Kidney (tissue), 14 donors: Measurements from ENCODE around the gene GMPPA. TPM values are rescaled to one million over a fixed set of nuclear protein-coding genes. Genes with fewer than 3 reads are reported as not detected.

Source experiments
- DNase-seq, 5 donors: peaks; one replicate each; pipeline ENCODE4 v3.0.0-alpha.2; 2013 to 2020
- FAIRE-seq: peaks from 2 replicates; lab custom pipeline; 2012; peaks lifted over from hg19 to GRCh38; lab: Jason Lieb, UNC
- H3K27ac ChIP-seq, 2 donors: one replicate each; pipeline ENCODE4 v1.7.0; 2013; ENCODE audit warnings: low read depth in 2 of 2, low read length in 2 of 2, inconsistent platforms in 1 of 2
- H3K27me3 ChIP-seq: one replicate; pipeline ENCODE4 v1.7.1; 2013; ENCODE audit warnings: low read length, inconsistent platforms; ENCODE audit not compliant: control insufficient read depth, insufficient read depth
- H3K36me3 ChIP-seq, 3 donors: one replicate each; pipeline versions ENCODE4 v1.7.0 to v1.7.1; 2013; ENCODE audit warnings: low read length in 3 of 3, control low read depth in 1 of 3, inconsistent platforms in 1 of 3; ENCODE audit not compliant: insufficient read depth in 3 of 3, control insufficient read depth in 2 of 3
- H3K4me1 ChIP-seq, 3 donors: one replicate each; pipeline versions ENCODE4 v1.7.0 to v1.7.1; 2013; ENCODE audit warnings: low read length in 3 of 3, inconsistent platforms in 1 of 3, low read depth in 1 of 3; ENCODE audit not compliant: control insufficient read depth in 2 of 3, insufficient read depth in 2 of 3
- H3K4me3 ChIP-seq, 3 donors: one replicate each; pipeline versions ENCODE4 v1.7.0 to v1.8.1; 2013; ENCODE audit warnings: low read length in 3 of 3, control low read depth in 1 of 3, inconsistent platforms in 1 of 3
- H3K9ac ChIP-seq, 3 donors: one replicate each; pipeline versions ENCODE4 v1.7.0 to v1.7.1; 2013; ENCODE audit warnings: low read length in 3 of 3, control low read depth in 1 of 3, inconsistent platforms in 1 of 3
- H3K9me3 ChIP-seq, 3 donors: one replicate each; pipeline versions ENCODE4 v1.7.0 to v1.7.1; 2013; ENCODE audit warnings: low read length in 3 of 3, control low read depth in 1 of 3, inconsistent platforms in 1 of 3; ENCODE audit not compliant: control insufficient read depth in 2 of 3, insufficient read depth in 1 of 3
- intact Hi-C: fragments of 100-400 bp; cut with DNase I; formaldehyde crosslinking; loops from one replicate; pipeline ENCODE4 v1.11.1; 2022
- polyA plus RNA-seq: library from polyadenylated mRNA; stranded (reverse); fragments of 350-450 nt; fragmentation: Illumina TruSeq; extraction: RNeasy Lipid Tissue Mini Kit (QIAGEN cat#74804); gene quantifications from one replicate; pipeline ENCODE4 v1.2.3, GENCODE V29; 2014; ENCODE audit warnings: low read depth, low replicate concordance; ENCODE audit not compliant: insufficient read depth
- total RNA-seq: library from RNA; stranded (reverse); fragmentation: NEBNext Ultra II Directional; extraction: Animal tissue kit (Norgen Biotek cat#: 25700); gene quantifications from one replicate; pipeline ENCODE4 v1.2.1, GENCODE V29; 2021
- TF ChIP-seq, protein P1 (sequence below): IDR thresholded peaks from 3 replicates; pipeline ENCODE4 v1.5.1; 2012; ENCODE audit warnings: mild to moderate bottlenecking, moderate library complexity, borderline replicate concordance; ENCODE audit not compliant: insufficient read depth; ENCODE audit errors: extremely low read depth
- donor health status: control.
- donor health status: control.
- donor health status: control.
- donor health status: control.
- donor health status: control.
- donor health status: DM: yes; HTN: yes; CAD: no.
- donor health status: Normal renal cell carcinoma (clear cell type).

Gene GMPPA
- total and polyA plus RNA-seq, 2 donors from 2014 or later, result 33.9 to 53.1 TPM

DNA sequence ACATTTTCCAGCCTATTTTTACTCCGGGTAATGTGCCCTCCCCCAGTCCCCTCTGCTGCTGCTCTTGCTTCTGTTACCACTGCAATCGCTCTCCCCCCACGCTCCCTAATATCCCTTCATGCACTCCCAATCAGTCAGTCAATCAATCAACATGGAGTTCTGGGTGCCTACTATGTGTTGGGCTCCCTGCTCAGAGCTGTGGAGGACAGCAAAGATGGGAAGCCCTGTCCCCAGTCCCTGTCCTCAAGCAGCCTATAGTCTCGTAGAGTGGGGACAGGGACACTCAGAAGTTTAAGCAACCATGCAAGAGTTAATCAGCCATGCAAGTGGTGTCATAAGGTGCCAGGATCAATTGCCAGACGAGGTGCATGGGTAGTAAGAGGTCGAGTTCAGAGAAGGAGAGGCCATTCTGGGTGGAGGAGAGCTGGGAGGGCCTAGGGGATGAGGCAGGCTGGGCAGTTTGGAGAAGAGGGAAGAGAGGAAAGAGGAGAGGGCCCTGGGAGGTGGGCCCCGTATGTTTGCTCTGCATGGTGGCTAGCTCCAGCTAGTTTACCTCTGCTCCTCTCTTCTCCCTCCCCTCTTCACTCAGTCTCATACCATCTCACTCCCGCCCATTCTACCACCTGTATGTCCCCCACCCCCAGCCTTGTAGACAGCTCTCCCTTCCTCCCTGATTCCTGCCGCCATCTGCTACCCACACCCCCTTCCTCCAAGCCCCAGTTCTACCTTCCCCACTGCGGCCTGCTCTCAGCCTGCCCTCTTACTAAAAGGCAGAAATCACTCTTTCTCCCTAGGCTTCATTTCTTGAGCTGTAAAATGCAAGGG is 19.5 kb downstream of the GMPPA start:
- Histone ChIP-seq H3K9me3 (no peaks in the 10 kb centered on the region), H3K4me1 (peaks cover 0 to 3% (median 2%) of the 10 kb centered on the region in 3 donors), H3K4me3 (no peak overlapping the region), H3K27me3 (no peaks in the 10 kb centered on the region), H3K36me3 (no peaks in the 10 kb centered on the region), H3K9ac (no peak overlapping the region), H3K27ac (no peak overlapping the region)
- no peak for FAIRE-seq
- TF ChIP-seq, protein P1, sequence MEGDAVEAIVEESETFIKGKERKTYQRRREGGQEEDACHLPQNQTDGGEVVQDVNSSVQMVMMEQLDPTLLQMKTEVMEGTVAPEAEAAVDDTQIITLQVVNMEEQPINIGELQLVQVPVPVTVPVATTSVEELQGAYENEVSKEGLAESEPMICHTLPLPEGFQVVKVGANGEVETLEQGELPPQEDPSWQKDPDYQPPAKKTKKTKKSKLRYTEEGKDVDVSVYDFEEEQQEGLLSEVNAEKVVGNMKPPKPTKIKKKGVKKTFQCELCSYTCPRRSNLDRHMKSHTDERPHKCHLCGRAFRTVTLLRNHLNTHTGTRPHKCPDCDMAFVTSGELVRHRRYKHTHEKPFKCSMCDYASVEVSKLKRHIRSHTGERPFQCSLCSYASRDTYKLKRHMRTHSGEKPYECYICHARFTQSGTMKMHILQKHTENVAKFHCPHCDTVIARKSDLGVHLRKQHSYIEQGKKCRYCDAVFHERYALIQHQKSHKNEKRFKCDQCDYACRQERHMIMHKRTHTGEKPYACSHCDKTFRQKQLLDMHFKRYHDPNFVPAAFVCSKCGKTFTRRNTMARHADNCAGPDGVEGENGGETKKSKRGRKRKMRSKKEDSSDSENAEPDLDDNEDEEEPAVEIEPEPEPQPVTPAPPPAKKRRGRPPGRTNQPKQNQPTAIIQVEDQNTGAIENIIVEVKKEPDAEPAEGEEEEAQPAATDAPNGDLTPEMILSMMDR, result no peak
- intact Hi-C loops, result no loop called here
- no peak for DNase-seq

DNA sequence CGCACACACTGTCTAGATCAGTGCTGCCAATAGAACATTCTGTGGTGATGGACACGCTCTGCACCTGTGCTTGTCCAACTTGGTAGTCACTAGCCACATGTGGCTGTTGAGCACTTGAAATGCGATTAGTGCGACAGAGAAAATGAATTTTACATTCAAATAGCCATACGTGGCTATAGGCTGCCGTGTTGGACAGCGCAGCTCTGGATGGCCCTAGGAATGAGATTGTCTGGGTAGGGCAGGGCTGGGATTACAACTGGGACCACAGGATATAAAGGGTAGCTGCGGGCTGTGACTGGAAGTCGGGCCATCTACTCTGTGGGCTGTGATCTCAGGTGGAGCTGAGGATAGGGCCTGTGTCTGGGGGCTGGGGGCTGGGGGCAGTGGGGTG is 20.8 kb downstream of the GMPPA start:
- Histone ChIP-seq H3K4me3 (no peak overlapping the region), H3K9me3 (no peaks in the 10 kb centered on the region), H3K27me3 (no peaks in the 10 kb centered on the region), H3K9ac (no peak overlapping the region), H3K27ac (no peak overlapping the region), H3K36me3 (no peaks in the 10 kb centered on the region), H3K4me1 (peaks cover 0 to 3% (median 0%) of the 10 kb centered on the region in 3 donors)
- TF ChIP-seq, protein P1, result no peak
- DNase-seq (no peak), FAIRE-seq (no peak)
- intact Hi-C loops, result no loop called here

DNA sequence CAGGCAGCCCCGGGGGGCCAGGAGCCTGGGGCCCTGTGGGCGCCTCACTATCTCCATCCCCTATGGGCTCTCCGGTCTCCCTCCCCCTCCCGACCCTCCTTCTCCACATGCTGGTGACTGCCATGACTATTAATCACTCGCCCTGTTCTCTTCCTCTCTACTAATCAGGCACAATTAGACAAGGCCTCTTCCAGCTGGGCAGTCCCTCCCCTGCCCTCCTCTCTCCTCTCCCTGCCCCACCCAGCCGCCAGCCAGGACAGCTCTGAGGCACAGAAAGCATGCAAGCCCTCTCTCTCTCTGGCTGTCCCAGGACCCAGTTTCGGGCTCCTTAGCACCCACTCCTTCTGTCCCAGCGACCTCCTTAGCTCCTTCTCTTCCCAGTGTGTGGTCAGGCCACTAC is 21.4 kb downstream of the GMPPA start:
- DNase-seq, result no peak
- no peaks in the 10 kb centered on the region for H3K27me3 ChIP-seq
- intact Hi-C loops, result loop anchor here (10.0 kb wide), 1 partner anchor 45 kb away; no protein-coding TSS in a partner anchor

More for the DNA sequence above, 21.4 kb downstream of the GMPPA start:
- H3K27ac ChIP-seq, result no peak overlapping the region
- H3K4me3 ChIP-seq, result no peak overlapping the region
- H3K36me3 ChIP-seq, result no peaks in the 10 kb centered on the region
- TF ChIP-seq, protein P1, result no peak
- H3K4me1 ChIP-seq, result peaks cover 0 to 3% (median 0%) of the 10 kb centered on the region in 3 donors
- FAIRE-seq, result no peak
- H3K9ac ChIP-seq, result no peak overlapping the region
- H3K9me3 ChIP-seq, result no peaks in the 10 kb centered on the region
